ENCODE measurements around the gene LCN1. TPM values are rescaled to one million over a fixed set of nuclear protein-coding genes. Genes with fewer than 3 reads are reported as not detected.

LCN1 gene
- total RNA-seq, 1 donor from 2014 or later: 0.60 TPM

- Mint-ChIP-seq H3K4me3 (ENCODE audit: unreplicated experiment) (no peak overlapping the region), H3K9me3 (ENCODE audit: low read depth) (peaks cover 6% of the 10 kb centered on the region), H3K36me3 (ENCODE audit: low read depth) (no peaks in the 10 kb centered on the region), H3K4me1 (ENCODE audit: low read depth) (no peaks in the 10 kb centered on the region), H3K27ac (ENCODE audit: unreplicated experiment) (no peak overlapping the region), H3K27me3 (ENCODE audit: low read depth) (peaks cover 16% of the 10 kb centered on the region)
- TF ChIP-seq CTCF (IDR thresholded peaks at IDR 0.05): no peak
- no peak for DNase-seq (ENCODE audit: low spot score)
These were observed 38.4 kb downstream of the LCN1 start for GRCh38 chr9:135559606-135560005.

- Mint-ChIP-seq H3K4me1 (ENCODE audit: low read depth) (no peaks in the 10 kb centered on the region), H3K9me3 (ENCODE audit: low read depth) (no peaks in the 10 kb centered on the region), H3K4me3 (ENCODE audit: unreplicated experiment) (no peak within 1 kb of the TSS), H3K27me3 (ENCODE audit: low read depth) (peaks cover 19% of the 10 kb centered on the region), H3K36me3 (ENCODE audit: low read depth) (no peaks in the 10 kb centered on the region), H3K27ac (ENCODE audit: unreplicated experiment) (no peak within 1 kb of the TSS)
- no peak for TF ChIP-seq CTCF (IDR thresholded peaks at IDR 0.05)
- no peak for DNase-seq (ENCODE audit: low spot score)
These were observed 40.4 kb downstream of the LCN1 start, which contains the start of gene PAEP for GRCh38 chr9:135561391-135562234. Gene PAEP, plus strand, starts transcription at chr9:135561756.

GRCh38 chr9:135562235-135562745 lies 41.0 kb downstream of the LCN1 start:
- Mint-ChIP-seq H3K9me3 (ENCODE audit: low read depth) (no peaks in the 10 kb centered on the region), H3K27me3 (ENCODE audit: low read depth) (peaks cover 25% of the 10 kb centered on the region), H3K36me3 (ENCODE audit: low read depth) (no peaks in the 10 kb centered on the region), H3K27ac (ENCODE audit: unreplicated experiment) (no peak overlapping the region), H3K4me1 (ENCODE audit: low read depth) (no peaks in the 10 kb centered on the region), H3K4me3 (ENCODE audit: unreplicated experiment) (no peak overlapping the region)
- no peak for DNase-seq (ENCODE audit: low spot score)
- TF ChIP-seq CTCF (IDR thresholded peaks at IDR 0.05): no peak

DNA sequence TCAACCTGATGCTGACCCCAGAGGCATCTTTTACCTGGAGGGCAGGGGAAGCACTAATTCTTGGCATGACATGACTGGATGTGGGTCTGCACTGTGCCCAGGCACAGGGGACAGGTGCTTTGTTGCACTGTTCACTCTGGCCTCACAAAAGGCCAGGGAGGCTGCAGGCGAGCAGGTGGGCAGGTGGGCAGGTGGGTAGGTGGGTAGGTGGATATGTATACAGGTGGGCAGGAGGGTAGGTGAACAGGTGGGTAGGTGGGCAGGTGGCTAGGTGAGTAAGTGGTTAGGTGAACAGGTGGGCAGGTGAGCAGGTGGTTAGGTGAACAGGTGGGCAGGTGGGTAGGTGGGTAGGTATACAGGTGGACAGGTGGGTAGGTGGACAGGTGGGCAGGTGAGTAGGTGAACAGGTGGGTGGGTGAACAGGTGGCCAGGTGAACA lies 41.8 kb downstream of the LCN1 start:
- no peak for TF ChIP-seq CTCF (IDR thresholded peaks at IDR 0.05)
- Mint-ChIP-seq H3K4me3 (ENCODE audit: unreplicated experiment) (no peak overlapping the region), H3K9me3 (ENCODE audit: low read depth) (no peaks in the 10 kb centered on the region), H3K36me3 (ENCODE audit: low read depth) (no peaks in the 10 kb centered on the region), H3K27me3 (ENCODE audit: low read depth) (peaks cover 26% of the 10 kb centered on the region), H3K27ac (ENCODE audit: unreplicated experiment) (no peak overlapping the region), H3K4me1 (ENCODE audit: low read depth) (no peaks in the 10 kb centered on the region)
- DNase-seq (ENCODE audit: low spot score): no peak

GRCh38 chr9:135563858-135564257 lies 42.6 kb downstream of the LCN1 start:
- peaks cover 27% of the 10 kb centered on the region for H3K27me3 Mint-ChIP-seq (ENCODE audit: low read depth)
- peaks cover under 1% of the 10 kb centered on the region for H3K9me3 Mint-ChIP-seq (ENCODE audit: low read depth)
- H3K36me3 Mint-ChIP-seq (ENCODE audit: low read depth): no peaks in the 10 kb centered on the region
- no peak for TF ChIP-seq CTCF (IDR thresholded peaks at IDR 0.05)
- DNase-seq (ENCODE audit: low spot score): peak; percentile 61
- no peak overlapping the region for H3K27ac Mint-ChIP-seq (ENCODE audit: unreplicated experiment)
- no peaks in the 10 kb centered on the region for H3K4me1 Mint-ChIP-seq (ENCODE audit: low read depth)
- no peak overlapping the region for H3K4me3 Mint-ChIP-seq (ENCODE audit: unreplicated experiment)

Measured in chondrocyte (in vitro differentiated cells).